A673 (cell line): ENCODE measurements around the gene BBS12. TPM values are rescaled to one million over a fixed set of nuclear protein-coding genes. Genes with fewer than 3 reads are reported as not detected.

Source experiments
- Bru-seq: library from RNA; stranded (reverse); fragments of 400-500 nt; gene quantifications from one replicate; lab custom pipeline; 2021; lab: Mats Ljungman, UMichigan
- BruChase-seq, 2 experiments: library from RNA; stranded (reverse); fragments of 400-500 nt; gene quantifications; one replicate each; lab custom pipeline; 2021; lab: Mats Ljungman, UMichigan
- BruUV-seq: library from RNA; stranded (reverse); fragments of 400-500 nt; replicated peaks from 2 replicates; lab custom pipeline; 2021; lab: Mats Ljungman, UMichigan
- CTCF ChIA-PET: fragments of 300-600 bp; sonication (Branson Sonifier 250); formaldehyde crosslinking; loops from one replicate; lab custom pipeline; 2022; ENCODE audit warnings: antibody characterized with exemption; lab: Charles Lee
- POLR2A ChIA-PET: fragments of 300-600 bp; sonication (Branson Sonifier 250); formaldehyde crosslinking; loops from one replicate; lab custom pipeline; 2022; ENCODE audit warnings: antibody characterized with exemption; ENCODE audit not compliant: low non-redundant PET; lab: Charles Lee
- DNase-seq: peaks from one replicate; pipeline ENCODE4 v3.0.0-alpha.2; 2015; ENCODE audit warnings: low spot score
- H3K27ac ChIP-seq: fragments of 200-600 bp; sonication (generic); 2 replicates; pipeline ENCODE4 v1.5.1; 2016; ENCODE audit warnings: mixed run types, low read depth, mild to moderate bottlenecking, mixed read lengths, antibody characterized with exemption, low read length; ENCODE audit not compliant: poor library complexity, severe bottlenecking
- H3K27me3 ChIP-seq: fragments of 200-600 bp; sonication (generic); replicated peaks from 2 replicates; pipeline ENCODE4 v1.6.1; 2017; ENCODE audit warnings: mixed run types, low read depth, mild to moderate bottlenecking, mixed read lengths, antibody characterized with exemption, low read length; ENCODE audit not compliant: insufficient read depth, poor library complexity
- H3K36me3 ChIP-seq: fragments of 200-600 bp; sonication (generic); 2 replicates; pipeline ENCODE4 v1.6.1; 2016; ENCODE audit warnings: mixed run types, mild to moderate bottlenecking, mixed read lengths, antibody characterized with exemption, low read length; ENCODE audit not compliant: insufficient read depth, poor library complexity, severe bottlenecking
- H3K4me1 ChIP-seq: fragments of 200-600 bp; sonication (generic); 2 replicates; pipeline ENCODE4 v1.6.1; 2017; ENCODE audit warnings: mixed run types, mild to moderate bottlenecking, mixed read lengths, antibody characterized with exemption, low read length; ENCODE audit not compliant: insufficient read depth, poor library complexity, severe bottlenecking
- H3K4me3 ChIP-seq: fragments of 200-600 bp; sonication (generic); 2 replicates; pipeline ENCODE4 v1.5.1; 2016; ENCODE audit warnings: low read depth, mixed run types, mild to moderate bottlenecking, mixed read lengths, low read length; ENCODE audit not compliant: poor library complexity, severe bottlenecking
- H3K9me3 ChIP-seq: fragments of 200-600 bp; sonication (generic); 2 replicates; pipeline ENCODE4 v1.6.1; 2016; ENCODE audit warnings: mixed run types, low read depth, mild to moderate bottlenecking, mixed read lengths, antibody characterized with exemption, low read length; ENCODE audit not compliant: poor library complexity, severe bottlenecking
- EZH2 ChIP-seq: fragments of 200-600 bp; sonication (generic); IDR thresholded peaks from 2 replicates; pipeline ENCODE4 v1.6.1; 2017; ENCODE audit warnings: borderline replicate concordance, low read depth, mild to moderate bottlenecking, mixed read lengths, antibody characterized with exemption, low read length; ENCODE audit not compliant: poor library complexity, severe bottlenecking
- intact Hi-C: fragments of 100-400 bp; cut with micrococcal nuclease; formaldehyde crosslinking; loops from one replicate; pipeline ENCODE4 v1.10.0; 2022; ENCODE audit not compliant: unreplicated experiment
- long read RNA-seq: library from polyadenylated mRNA; stranded (forward); transcript quantifications from one replicate; pipeline ENCODE4 v2.0.0, GENCODE V29; 2022
- total RNA-seq: library from RNA; stranded (reverse); gene quantifications from 2 replicates; pipeline ENCODE4 v1.2.3, GENCODE V29; 2021
- TF ChIP-seq, protein P1 (sequence below): fragments of 300-800, 200-600 bp; sonication (generic); conservative IDR thresholded peaks from 2 replicates; pipeline ENCODE4 v1.5.1; 2017; ENCODE audit warnings: low read depth, mild to moderate bottlenecking, antibody characterized with exemption, low read length, moderate library complexity, mixed read lengths

The BBS12 gene
- 1.9 and 2.6 TPM in 2 replicates for total RNA-seq
- percentile 48 among the genes with signal in this experiment for Bru-seq, nascent RNA
- BruChase-seq, experiment 1, labeled RNA remaining after a 2-hour chase: percentile 49 among the genes with signal in this experiment
- BruChase-seq, experiment 2, labeled RNA remaining after a 6-hour chase: percentile 33 among the genes with signal in this experiment
- long read RNA-seq, partial matches to known transcripts: 0 of 5 reads
- long read RNA-seq, other reads (novel, unspliced or antisense): 2 of 5 reads

DNA sequence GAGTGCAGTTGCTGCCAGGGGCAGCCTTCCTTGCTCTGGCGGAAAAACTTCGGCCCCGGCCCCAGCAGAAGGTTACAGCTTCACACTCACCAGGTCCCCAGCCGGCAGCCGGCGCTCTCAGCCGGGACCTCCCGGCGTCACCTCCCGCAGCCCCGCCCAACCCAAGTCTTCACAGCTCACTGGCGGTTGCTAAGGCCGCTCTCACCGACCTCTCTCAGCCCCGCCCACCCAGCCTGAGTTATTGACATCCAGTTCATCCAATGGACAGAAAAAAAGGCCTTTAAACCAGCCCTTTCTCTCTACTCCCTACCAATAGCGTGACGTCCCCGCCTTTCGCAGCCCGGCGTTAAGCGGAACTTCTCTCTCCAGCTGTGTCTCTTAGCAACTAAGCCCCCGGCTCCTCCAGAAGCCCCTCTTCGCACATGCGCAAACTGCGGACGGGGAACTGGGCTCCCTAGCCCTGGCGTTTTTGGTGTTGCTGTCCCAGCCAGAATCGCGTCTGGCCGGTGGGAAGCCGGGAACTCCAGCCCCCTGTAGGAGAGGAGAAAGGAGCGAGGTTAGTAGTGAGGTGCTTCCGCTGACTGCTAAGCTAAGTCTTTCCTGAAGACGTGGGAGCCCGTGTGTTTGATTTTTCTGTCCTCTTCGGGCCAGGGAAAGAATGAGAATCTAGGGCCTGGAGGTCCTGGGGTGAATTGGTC, at the start of gene BBS12:
Gene BBS12, plus strand, starts transcription at position 376 of the 698 bp plus-strand sequence. CDS start 9,189 bp downstream, outside the sequence.
- Histone ChIP-seq H3K36me3 (no peaks in the 10 kb centered on the region), H3K4me1 (peaks cover 4% of the 10 kb centered on the region), H3K9me3 (no peaks in the 10 kb centered on the region), H3K4me3 (peak within 1 kb of the TSS; percentile 68), H3K27ac (peak within 1 kb of the TSS; percentile 66), H3K27me3 (no peaks in the 10 kb centered on the region)
- no TSS peak for BruUV-seq
- TF ChIP-seq, protein P1, sequence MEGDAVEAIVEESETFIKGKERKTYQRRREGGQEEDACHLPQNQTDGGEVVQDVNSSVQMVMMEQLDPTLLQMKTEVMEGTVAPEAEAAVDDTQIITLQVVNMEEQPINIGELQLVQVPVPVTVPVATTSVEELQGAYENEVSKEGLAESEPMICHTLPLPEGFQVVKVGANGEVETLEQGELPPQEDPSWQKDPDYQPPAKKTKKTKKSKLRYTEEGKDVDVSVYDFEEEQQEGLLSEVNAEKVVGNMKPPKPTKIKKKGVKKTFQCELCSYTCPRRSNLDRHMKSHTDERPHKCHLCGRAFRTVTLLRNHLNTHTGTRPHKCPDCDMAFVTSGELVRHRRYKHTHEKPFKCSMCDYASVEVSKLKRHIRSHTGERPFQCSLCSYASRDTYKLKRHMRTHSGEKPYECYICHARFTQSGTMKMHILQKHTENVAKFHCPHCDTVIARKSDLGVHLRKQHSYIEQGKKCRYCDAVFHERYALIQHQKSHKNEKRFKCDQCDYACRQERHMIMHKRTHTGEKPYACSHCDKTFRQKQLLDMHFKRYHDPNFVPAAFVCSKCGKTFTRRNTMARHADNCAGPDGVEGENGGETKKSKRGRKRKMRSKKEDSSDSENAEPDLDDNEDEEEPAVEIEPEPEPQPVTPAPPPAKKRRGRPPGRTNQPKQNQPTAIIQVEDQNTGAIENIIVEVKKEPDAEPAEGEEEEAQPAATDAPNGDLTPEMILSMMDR: peak; percentile 59
- no peak for TF ChIP-seq EZH2
- intact Hi-C loops: no loop called here
- ChIA-PET CTCF (interaction anchor here (1.1 to 1.6 kb wide), 2 partner anchors 16 to 182 kb away, joined by 4 to 6 read pairs; no protein-coding TSS in a partner anchor), POLR2A (no interaction called here)
- peak; percentile 100 for DNase-seq

DNA sequence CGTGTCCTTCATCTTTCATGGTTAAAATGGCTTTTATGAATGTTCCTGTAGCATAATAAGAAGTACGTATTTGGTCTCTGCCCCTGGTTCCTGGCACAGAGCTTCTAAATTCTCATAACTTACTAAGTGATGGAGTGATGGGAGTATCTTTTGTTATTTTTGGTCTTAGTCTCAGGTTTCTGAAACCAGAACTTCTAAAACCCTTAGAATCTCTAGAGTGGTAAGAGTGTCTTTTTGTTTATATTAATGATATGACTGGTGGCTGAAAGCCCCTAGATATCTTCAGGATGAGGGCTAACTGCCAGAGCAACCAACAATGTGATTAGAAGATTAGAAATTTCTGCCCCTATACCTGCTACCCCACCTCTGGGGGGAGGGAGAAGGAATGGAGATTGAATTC, 45.8 kb upstream of the BBS12 start:
- intact Hi-C loops: no loop called here
- POLR2A ChIA-PET: no interaction called here

DNA sequence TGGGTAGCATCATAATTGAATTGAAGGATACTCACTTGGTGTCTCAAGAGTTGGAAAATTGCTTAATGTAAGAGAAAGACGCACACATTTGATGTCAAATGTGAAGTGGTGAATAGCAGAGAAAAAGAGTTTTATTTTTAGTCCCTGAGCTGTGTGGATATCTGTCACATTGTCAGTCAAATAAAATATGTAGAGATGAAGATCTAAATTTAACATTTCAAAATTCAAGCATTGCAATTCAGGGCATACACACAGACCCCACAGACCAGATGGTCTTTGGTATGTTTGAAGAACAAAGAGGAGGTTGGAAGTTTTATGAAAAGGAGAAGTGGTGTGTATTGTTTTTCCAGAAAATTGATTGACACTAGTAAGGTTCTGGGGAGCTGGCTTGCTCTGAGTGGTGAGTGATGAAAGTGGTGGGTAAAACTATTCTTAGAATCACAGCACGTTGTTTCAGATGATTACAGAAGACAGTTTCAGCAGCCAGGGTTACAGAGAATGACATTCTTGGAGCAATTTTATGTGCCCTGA, 44.9 kb upstream of the BBS12 start:
- CTCF ChIA-PET: no interaction called here
- Histone ChIP-seq H3K27me3 (no peaks in the 10 kb centered on the region), H3K27ac (no peak overlapping the region), H3K36me3 (no peaks in the 10 kb centered on the region), H3K4me1 (no peaks in the 10 kb centered on the region), H3K4me3 (no peak overlapping the region), H3K9me3 (no peaks in the 10 kb centered on the region)
- POLR2A ChIA-PET: no interaction called here
- no peak for DNase-seq
- BruUV-seq: no TSS peak
- intact Hi-C loops: no loop called here
- TF ChIP-seq, protein P1: no peak
- TF ChIP-seq EZH2: no peak

More for the DNA sequence above, 45.8 kb upstream of the BBS12 start:
- no peak for TF ChIP-seq EZH2
- TF ChIP-seq, protein P1: no peak
- no peaks in the 10 kb centered on the region for H3K36me3 ChIP-seq
- H3K27me3 ChIP-seq: no peaks in the 10 kb centered on the region
- H3K4me3 ChIP-seq: no peak overlapping the region
- no TSS peak for BruUV-seq
- DNase-seq: no peak
- no peaks in the 10 kb centered on the region for H3K9me3 ChIP-seq
- CTCF ChIA-PET: no interaction called here
- H3K4me1 ChIP-seq: no peaks in the 10 kb centered on the region
- no peak overlapping the region for H3K27ac ChIP-seq
